ENCODE results near the gene ZNF610.

The ZNF610 gene

DNA sequence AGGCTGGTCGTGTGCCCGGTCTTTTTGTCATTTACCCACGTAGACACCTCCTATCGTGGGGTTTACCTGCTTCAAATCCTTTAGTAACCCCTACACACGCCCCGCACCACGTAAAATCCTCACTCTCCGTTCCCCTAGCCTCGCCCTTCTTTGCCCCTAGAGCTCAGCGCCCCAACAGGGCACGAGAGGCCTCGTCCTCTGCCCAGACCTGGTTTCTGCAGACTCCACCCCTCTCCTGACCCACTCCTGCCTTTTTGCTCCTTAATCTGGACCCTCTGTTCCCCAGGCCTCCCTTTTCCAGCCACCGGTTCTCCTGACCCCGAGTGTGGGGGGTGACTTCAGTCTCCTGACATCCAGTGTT lies 62.0 kb downstream of the ZNF610 start:
- no peak for DNase-seq

DNA sequence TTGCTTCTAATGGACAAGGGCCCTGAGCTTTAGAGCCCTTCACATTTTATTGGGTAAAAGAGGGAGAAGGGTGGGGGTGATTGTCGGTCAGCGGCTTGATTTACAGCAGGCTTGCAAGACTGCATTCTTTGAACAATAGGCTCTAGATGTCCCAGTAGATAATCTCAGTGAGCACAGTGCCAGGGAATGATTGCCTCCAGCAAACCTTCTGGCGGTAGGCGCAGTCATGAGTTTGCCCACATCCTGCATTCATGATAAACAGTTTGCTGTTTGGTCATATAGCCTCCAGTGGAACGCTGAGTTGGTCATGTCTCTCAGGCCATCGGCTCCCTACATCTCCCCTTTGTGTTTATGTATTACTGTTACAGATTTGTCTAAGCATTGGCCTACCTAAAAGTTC lies 74.2 kb downstream of the ZNF610 start:
- no peak for DNase-seq

- DNase-seq: no peak
Observed at GRCh38 chr19:52415711-52416110, 79.7 kb downstream of the ZNF610 start.
